HepG2 (cell line): ENCODE results near the gene CCDC30.

Experiments
- KLF6 ChIP-seq: IDR thresholded peaks from 2 replicates; pipeline ENCODE4 v1.8.0; 2016; ENCODE audit warnings: missing biosample characterization, missing genetic modification reagents
- PHF21A ChIP-seq: sonication (generic); formaldehyde crosslinking; IDR thresholded peaks from 2 replicates; pipeline ENCODE4 v1.5.0; 2020; ENCODE audit warnings: mild to moderate bottlenecking, missing genetic modification reagents
- ZMAT5 ChIP-seq: sonication (generic); formaldehyde crosslinking; IDR thresholded peaks from 2 replicates; pipeline ENCODE4 v1.5.0; 2020; ENCODE audit warnings: mild to moderate bottlenecking, low read depth, missing genetic modification reagents, borderline replicate concordance
- ZZZ3 ChIP-seq: sonication (generic); formaldehyde crosslinking; IDR thresholded peaks from 2 replicates; pipeline ENCODE4 v1.4.0; 2020; ENCODE audit warnings: missing genetic modification reagents, mild to moderate bottlenecking, borderline replicate concordance

GRCh38 chr1:42576935-42577334 lies 113.8 kb downstream of the CCDC30 start:
- TF ChIP-seq ZZZ3 (CRISPR knock-in tag), result no peak
- no peak for TF ChIP-seq PHF21A (CRISPR knock-in tag)
- no peak for TF ChIP-seq ZMAT5 (CRISPR knock-in tag)
- TF ChIP-seq KLF6, result no peak
